C4-2B (cell line): Measurements from ENCODE around the gene DPYSL5.

Experiments
- CTCF ChIP-seq: fragments of 450-650 bp; conservative IDR thresholded peaks from 2 replicates; pipeline ENCODE4 v1.5.1; 2017; ENCODE audit warnings: mild to moderate bottlenecking
- ZFX ChIP-seq: fragments of 450-650 bp; IDR thresholded peaks from 2 replicates; pipeline ENCODE4 v1.6.1; 2017

DNA sequence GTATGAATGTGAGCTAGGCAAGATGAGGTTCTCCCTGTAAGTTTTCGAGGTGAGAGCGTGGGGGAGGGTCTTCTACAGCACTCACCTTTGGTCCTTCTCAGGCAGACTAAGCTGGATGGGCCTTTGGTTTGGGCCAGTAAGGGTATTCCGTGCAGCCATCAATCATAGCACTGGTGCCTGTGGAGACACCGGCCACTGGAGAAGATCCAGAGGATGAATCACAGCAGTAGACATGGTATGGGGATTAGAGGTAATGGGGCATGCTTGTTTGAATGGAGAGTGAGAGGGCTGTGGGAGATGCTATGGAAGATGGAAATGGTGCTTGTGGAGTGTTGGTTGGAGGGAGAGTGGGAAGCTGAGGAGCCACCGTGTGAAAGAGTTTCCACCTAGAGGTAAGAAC lies 138.6 kb downstream of the DPYSL5 start:
- TF ChIP-seq CTCF (no peak), ZFX (no peak)
